Loucy (cell line): ENCODE measurements around the gene PFDN2.

Experiments
- H2AFZ ChIP-seq: fragments of 200-600 bp; sonication (generic); 2 replicates; pipeline ENCODE4 v1.6.0; 2016; ENCODE audit warnings: antibody characterized with exemption, mild to moderate bottlenecking, low read length, moderate library complexity
- H3F3A ChIP-seq: fragments of 200-600 bp; 2 replicates; pipeline ENCODE4 v1.6.0; 2016; ENCODE audit warnings: antibody characterized with exemption, low read depth, mild to moderate bottlenecking
- H3K27me3 ChIP-seq: fragments of 200-600 bp; sonication (generic); 2 replicates; pipeline ENCODE4 v1.6.1; 2014; ENCODE audit warnings: low read length, mild to moderate bottlenecking; ENCODE audit not compliant: insufficient read depth, poor library complexity, severe bottlenecking
- H3K36me3 ChIP-seq: fragments of 200-600 bp; sonication (generic); 2 replicates; pipeline ENCODE4 v1.6.1; 2016; ENCODE audit warnings: low read length; ENCODE audit not compliant: insufficient read depth
- H3K4me1 ChIP-seq: fragments of 200-600 bp; sonication (generic); 2 replicates; pipeline ENCODE4 v1.5.1; 2014; ENCODE audit warnings: low read length, mild to moderate bottlenecking; ENCODE audit not compliant: insufficient read depth, poor library complexity, severe bottlenecking
- H3K4me2 ChIP-seq: fragments of 200-600 bp; sonication (generic); 2 replicates; pipeline ENCODE4 v1.6.0; 2014; ENCODE audit warnings: antibody characterized with exemption, low read length, low read depth, mild to moderate bottlenecking; ENCODE audit not compliant: poor library complexity, severe bottlenecking
- H3K4me3 ChIP-seq: fragments of 200-600 bp; sonication (generic); 2 replicates; pipeline ENCODE4 v1.5.1; 2014; ENCODE audit warnings: low read length, mild to moderate bottlenecking, mixed read lengths; ENCODE audit not compliant: poor library complexity, severe bottlenecking
- H3K79me2 ChIP-seq: fragments of 200-600 bp; sonication (generic); 2 replicates; pipeline ENCODE4 v1.6.1; 2014; ENCODE audit warnings: low read length; ENCODE audit not compliant: insufficient read depth
- H3K9ac ChIP-seq: fragments of 200-600 bp; sonication (generic); 2 replicates; pipeline ENCODE4 v1.6.0; 2014; ENCODE audit warnings: mild to moderate bottlenecking, low read depth, low read length, moderate library complexity; ENCODE audit not compliant: poor library complexity, severe bottlenecking
- H3K9me2 ChIP-seq: fragments of 200-600 bp; sonication (generic); replicated peaks from 2 replicates; pipeline ENCODE4 v1.6.1; 2016; ENCODE audit warnings: low read depth, low read length, mixed read lengths
- H3K9me3 ChIP-seq: fragments of 200-600 bp; sonication (generic); 2 replicates; pipeline ENCODE4 v1.6.1; 2014; ENCODE audit warnings: mild to moderate bottlenecking, antibody characterized with exemption, low read length, low read depth; ENCODE audit not compliant: insufficient read depth
- H4K20me1 ChIP-seq: fragments of 200-600 bp; sonication (generic); 2 replicates; pipeline ENCODE4 v1.6.0; 2014; ENCODE audit warnings: antibody characterized with exemption, low read length, mild to moderate bottlenecking; ENCODE audit not compliant: insufficient read depth, poor library complexity, severe bottlenecking
- CTCF ChIP-seq: fragments of 200-600 bp; sonication (generic); conservative IDR thresholded peaks from 2 replicates; pipeline ENCODE4 v1.5.1; 2014; ENCODE audit warnings: mild to moderate bottlenecking, antibody characterized with exemption, low read length
- EZH2phosphoT487 ChIP-seq: fragments of 200-600 bp; IDR thresholded peaks from 2 replicates; pipeline ENCODE4 v1.6.1; 2018; ENCODE audit warnings: antibody characterized with exemption, mild to moderate bottlenecking, moderate library complexity, borderline replicate concordance

PFDN2 gene

GRCh38 chr1:161088587-161089110 lies 29.2 kb downstream of the PFDN2 start:
- Histone ChIP-seq H4K20me1 (no peaks in the 10 kb centered on the region), H3K9ac (no peak overlapping the region), H3K9me3 (no peaks in the 10 kb centered on the region), H3K36me3 (no peaks in the 10 kb centered on the region), H3K9me2 (no peaks in the 10 kb centered on the region), H3F3A (no peaks in the 10 kb centered on the region), H3K79me2 (no peaks in the 10 kb centered on the region), H3K4me2 (no peak overlapping the region), H3K4me3 (no peak overlapping the region), H3K27me3 (no peaks in the 10 kb centered on the region), H2AFZ (no peak overlapping the region), H3K4me1 (no peaks in the 10 kb centered on the region)
- no peak for TF ChIP-seq EZH2phosphoT487
- no peak for TF ChIP-seq CTCF

- no peaks in the 10 kb centered on the region for H3K79me2 ChIP-seq
- no peaks in the 10 kb centered on the region for H3K27me3 ChIP-seq
- no peaks in the 10 kb centered on the region for H3K36me3 ChIP-seq
- no peaks in the 10 kb centered on the region for H3F3A ChIP-seq
- H4K20me1 ChIP-seq = no peaks in the 10 kb centered on the region
- no peaks in the 10 kb centered on the region for H3K4me1 ChIP-seq
- H3K9me2 ChIP-seq = no peaks in the 10 kb centered on the region
- H3K9me3 ChIP-seq = no peaks in the 10 kb centered on the region
- H3K9ac ChIP-seq = no peak overlapping the region
- no peak overlapping the region for H3K4me2 ChIP-seq
- no peak overlapping the region for H3K4me3 ChIP-seq
- TF ChIP-seq EZH2phosphoT487 (no peak), CTCF (no peak)
- no peak overlapping the region for H2AFZ ChIP-seq
Observed at GRCh38 chr1:161086457-161086856, 31.4 kb downstream of the PFDN2 start.

- no peaks in the 10 kb centered on the region for H3K9me3 ChIP-seq
- no peaks in the 10 kb centered on the region for H3K27me3 ChIP-seq
- H3K9ac ChIP-seq = no peak overlapping the region
- TF ChIP-seq EZH2phosphoT487 (no peak), CTCF (no peak)
- no peaks in the 10 kb centered on the region for H3K36me3 ChIP-seq
- H3F3A ChIP-seq = no peaks in the 10 kb centered on the region
- no peaks in the 10 kb centered on the region for H3K4me1 ChIP-seq
- H3K79me2 ChIP-seq = no peaks in the 10 kb centered on the region
- no peak overlapping the region for H2AFZ ChIP-seq
- H3K4me3 ChIP-seq = no peak overlapping the region
- no peaks in the 10 kb centered on the region for H4K20me1 ChIP-seq
- H3K9me2 ChIP-seq = no peaks in the 10 kb centered on the region
- no peak overlapping the region for H3K4me2 ChIP-seq
Observed at GRCh38 chr1:161085165-161085564, 32.7 kb downstream of the PFDN2 start.
